Inflammatory macrophage treated with lipopolysaccharide for 1 hour (primary cell): Measurements from ENCODE around the gene DPY19L1.
"Not testable (repeated sequence)": the region's sequence is repeated elsewhere in the genome, so short reads cannot be mapped to it uniquely, and the experiment has no call there.

Experiments
- DNase-seq, 2 donors: peaks; one replicate each; pipeline ENCODE4 v3.0.0-alpha.2; 2020 to 2022

DPY19L1 gene

DNA sequence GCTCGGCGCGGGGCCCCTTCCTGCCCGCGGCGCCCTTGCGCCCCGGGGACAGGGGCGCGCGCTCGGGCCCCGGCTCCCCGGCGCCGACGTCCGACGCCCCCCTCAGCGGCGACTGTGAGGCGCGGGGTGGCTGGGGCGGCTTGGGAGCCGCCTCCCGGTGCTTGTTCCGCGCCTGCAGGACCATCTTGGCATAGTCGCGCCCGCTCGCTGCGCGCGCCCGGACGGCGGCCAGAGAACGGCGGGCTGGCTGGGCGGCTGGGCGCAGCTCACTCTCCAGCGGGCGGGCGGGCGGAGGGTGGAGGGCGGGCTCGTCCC, at the start of gene DPY19L1:
TSS of gene DPY19L1 (minus strand) at position 275 of the 315 bp plus-strand sequence. CDS start at position 184, 91 bp downstream.
- DNase-seq: no peak

DNA sequence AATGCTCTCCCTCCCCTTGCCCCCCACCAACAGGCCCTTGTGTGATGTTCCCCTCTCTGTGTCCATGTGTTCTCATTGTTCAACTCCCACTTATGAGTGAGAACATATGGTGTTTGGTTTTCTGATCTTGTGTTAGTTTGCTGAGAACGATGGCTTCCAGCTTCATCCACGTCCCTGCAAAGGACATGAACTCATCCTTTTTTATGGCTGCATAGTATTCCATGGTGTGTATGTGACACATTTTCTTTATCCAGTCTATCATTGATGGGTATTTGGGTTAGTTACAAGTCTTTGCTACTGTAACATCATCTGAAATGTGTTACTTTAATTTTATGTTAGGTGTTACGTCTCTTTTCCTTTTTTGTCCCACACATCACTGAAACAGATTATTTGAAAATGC, 42.2 kb upstream of the DPY19L1 start:
- not testable (repeated sequence) for DNase-seq

DNA sequence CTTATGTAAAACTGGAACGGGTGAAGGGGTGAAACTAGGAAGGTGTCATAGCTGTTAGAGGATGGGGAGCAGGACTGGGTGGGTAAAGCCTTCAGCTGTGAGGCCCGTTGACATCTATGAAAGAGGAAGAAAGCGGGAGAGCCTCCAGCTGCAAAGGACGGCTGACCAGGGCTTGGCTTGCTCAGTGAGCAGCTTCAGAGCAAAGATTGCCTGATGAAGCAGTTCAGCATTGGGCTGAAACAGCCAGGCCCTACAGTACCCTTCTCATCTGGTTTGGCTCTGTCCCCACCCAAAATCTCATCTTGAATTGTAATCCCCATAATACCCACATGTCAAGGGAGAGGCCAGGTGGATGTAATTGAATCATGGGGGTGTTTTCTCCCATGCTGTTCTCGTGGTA, 36.7 kb upstream of the DPY19L1 start:
- DNase-seq: not testable (repeated sequence)

DNA sequence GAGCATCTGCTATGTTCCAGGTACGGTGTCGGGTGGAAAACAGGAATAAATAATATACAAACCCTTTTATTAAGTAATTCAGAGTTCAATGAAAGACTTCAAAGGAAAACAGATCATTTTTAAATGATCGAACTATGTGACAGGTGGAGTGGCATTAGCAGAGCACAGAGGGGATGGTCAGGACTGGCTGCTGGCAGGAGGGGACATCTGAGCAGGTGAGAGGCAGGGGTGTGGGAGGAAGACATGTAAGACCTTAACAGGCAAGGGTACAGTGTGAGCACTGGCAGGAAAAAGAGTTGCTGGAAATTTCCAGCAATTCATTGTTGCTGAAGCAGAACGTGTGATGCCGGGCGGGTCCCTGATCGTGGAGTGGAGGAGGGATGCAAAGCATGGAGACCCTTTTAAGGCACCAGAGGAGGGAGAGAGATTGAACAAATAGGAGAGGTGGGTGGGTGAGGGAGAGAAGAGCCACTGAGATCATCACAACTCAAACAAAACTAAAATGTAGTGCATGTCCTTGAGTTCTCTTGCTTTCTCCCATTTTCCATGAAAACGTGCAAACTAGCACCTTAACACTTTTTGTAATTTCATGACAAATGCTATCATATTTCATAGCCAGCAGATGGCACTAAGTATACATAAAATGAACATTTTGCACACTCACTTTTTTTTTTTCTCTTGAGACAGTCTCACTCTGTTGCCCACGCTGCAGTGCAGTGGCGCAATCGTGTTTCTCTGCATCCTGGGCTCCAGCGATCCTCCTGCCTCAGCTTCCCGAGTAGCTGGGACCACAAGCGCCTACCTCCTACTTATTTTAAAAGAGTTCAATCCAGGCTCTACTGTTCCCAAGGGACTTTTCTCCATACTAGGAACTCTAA, 35.9 kb upstream of the DPY19L1 start:
- peak; percentile 34 to 61 for DNase-seq

DNA sequence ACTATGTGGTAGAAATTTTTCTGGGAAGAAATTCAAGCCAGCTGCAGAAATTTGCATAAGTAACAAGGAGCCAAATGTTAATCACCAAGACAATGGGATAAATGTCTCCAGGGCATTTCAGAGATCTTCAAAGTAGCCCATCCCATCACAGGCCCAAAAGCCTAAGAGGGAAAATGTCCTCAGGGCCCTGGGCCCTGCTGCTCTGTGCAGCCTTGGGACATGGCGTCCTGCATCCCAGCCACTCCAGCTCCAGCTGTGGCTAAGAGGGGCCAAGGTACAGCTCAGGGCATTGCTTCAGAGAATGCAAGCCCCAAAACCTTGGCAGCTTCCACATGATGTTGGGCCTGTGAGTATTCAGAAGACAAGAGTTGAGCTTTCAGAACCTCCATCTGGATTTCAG, 31.8 kb upstream of the DPY19L1 start:
- DNase-seq: not testable (repeated sequence)

DNA sequence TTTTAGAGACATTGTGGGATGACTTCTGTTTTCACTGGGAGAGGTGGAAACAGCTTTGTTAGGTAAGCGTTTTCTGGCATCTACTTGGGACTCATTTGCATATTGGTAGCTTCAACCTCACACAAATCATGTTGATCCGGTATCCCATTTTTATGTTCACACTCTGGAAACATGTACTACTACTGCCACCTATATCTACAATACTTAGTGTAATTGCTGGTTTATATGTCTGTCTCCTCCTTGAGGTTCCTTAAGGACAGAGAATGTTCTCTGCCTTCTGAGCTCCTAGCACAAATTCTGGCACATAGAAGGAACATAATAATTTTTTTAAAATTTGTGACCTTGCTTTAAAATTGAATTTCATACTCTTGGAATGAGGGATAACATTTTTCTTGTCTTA, 28.1 kb upstream of the DPY19L1 start:
- not testable (repeated sequence) for DNase-seq

DNA sequence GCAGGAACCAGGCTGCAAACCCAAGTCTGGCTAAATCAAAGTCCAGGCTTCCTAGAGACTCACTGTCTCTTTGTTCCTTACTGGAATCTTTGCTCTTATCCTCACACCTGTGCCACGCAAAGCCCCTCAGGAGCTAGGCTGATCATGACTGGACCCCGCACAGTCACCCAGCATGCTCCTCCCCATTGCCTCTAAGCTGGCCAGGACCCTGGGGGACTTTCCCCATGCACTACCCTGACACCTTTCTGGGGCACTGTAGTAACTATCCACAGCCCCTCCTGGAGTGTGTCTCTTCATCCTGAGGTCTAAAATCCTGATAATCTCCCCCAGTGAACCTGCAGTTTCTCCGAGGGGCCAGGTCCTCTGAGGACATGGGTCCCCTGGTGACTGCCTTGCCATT, 21.3 kb upstream of the DPY19L1 start:
- DNase-seq: not testable (repeated sequence)

DNA sequence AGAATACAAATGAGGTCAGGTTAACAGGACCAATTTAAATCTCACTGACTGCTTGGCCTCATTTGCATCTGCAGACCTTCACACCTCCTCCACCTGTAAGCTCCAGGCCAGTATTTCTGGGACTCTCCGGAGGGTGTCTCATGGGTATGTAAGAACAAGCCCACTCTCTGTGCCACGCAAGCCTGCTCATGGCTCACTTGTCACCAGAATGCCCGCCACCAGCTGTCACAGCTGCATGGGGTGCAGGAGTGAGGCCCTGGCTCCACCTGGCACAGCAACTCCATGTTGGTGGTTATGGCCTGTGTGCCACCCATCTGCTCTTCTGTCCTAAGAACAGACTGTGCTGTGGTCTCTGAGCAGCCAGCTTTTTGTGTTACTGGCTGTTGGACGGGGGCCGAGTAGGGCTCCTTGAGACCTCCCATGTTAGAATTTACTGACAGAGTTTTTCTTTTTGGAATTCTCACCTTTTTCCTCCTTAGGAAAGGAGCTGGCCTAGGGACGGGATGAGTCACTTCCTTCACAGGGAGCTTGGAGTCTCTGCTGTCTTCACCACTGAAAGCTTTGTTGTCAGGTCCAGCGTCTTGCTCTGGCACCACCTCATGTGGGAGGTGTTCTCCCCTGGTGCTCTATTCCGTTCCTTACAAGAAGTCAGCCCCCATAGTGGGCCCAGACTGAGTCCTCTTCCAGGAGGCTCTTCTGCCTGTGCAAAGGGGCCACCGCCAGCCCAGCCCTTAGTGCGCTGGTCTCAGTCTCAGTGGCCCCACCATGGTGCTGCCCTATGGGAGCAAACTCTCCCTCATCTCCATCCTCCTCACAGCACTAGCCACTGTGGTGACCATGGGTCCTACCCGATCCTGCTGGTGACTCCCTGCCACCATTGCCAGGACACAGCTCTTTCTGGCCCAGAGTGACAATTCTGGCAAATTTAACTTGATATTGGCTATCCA, 20.5 kb upstream of the DPY19L1 start:
- not testable (repeated sequence) for DNase-seq

DNA sequence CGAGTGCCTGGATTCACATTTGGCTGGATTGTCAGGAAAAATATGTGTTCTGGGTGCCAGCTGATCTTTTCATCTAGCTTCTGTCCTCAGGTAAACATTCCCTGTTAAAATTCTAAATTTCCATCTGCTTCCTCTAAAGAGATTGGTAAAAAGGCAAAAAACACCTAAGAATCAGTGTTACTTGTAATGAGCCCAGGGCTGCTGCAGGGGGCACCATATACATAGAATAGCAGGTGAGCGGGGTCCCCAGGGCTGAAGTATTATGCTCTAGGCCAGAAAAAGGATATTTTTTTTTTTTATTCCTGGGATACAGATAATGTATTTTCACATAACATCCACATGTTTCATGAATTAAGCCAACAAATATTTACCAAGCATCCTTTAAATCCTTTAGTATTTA, 18.4 kb upstream of the DPY19L1 start:
- not testable (repeated sequence) for DNase-seq

DNA sequence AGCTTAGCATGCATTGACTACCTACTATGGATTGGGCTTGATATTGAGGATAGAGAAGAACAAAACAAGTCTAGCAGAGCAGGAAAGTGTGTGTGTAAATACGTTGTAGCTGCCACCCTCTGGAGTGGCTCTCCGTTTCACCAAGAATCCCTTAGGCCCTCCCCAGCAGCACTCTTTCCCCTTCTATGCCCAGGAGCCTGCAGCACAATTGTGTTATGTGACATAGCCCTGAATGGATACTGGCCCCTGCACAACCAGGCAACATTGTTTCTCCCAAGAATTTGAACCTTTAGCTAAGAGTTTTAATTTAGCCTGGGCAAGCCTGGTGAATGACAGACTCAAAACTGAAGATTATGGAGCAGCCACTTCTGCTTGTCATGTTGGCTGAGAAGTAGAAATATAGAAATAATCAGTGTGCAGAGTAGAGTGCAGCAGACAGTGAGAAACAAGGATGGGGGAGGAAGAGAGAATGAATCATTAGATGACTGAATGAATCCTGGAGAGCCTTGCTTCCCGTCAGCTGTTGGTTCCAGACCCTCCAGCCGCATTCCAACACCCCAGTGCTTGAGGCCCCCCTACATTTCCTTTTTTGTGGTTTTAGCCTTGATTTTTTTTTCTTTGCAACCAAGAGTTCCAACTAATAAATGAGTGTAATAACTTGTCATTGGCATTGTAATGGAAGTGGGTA, 16.3 kb upstream of the DPY19L1 start:
- DNase-seq: not testable (repeated sequence)

DNA sequence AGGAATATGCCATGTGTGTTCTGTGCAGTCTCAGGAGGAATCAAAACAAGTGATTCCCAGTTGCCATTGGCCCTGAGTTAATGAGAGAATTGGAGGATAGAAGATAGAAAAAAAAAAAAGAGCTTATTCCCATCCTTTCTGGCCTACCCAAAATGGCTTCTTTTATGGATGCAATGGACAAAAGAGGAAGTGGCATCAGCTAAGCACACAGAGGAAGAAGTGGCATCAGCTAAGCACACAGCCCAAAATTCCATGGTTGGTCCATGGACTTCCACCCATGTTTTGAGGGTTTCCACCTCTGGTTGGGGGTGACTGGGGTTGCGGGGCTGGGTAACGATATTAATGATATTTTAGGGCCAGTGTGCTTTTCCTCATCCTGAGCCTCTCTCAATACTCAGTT, 11.1 kb upstream of the DPY19L1 start:
- DNase-seq: not testable (repeated sequence)

DNA sequence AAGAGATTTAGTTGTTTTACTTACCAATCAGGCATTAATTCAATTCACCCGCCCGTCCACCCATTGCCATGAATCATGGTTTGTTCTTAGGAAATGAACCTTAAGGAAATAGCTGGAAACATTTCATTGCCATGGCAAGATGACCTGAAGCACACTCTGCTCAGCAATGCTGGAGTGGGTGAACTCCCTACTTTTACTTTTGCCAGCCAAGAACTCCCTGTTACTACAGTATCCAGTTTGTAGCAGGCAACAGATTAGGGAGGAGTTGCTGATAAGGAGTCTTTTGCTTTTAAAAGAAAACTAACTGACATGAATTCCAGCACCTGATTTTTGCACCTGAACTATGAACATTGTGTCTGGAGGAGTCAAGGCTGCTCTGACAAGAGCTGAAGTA, 10.6 kb upstream of the DPY19L1 start:
- not testable (repeated sequence) for DNase-seq

DNA sequence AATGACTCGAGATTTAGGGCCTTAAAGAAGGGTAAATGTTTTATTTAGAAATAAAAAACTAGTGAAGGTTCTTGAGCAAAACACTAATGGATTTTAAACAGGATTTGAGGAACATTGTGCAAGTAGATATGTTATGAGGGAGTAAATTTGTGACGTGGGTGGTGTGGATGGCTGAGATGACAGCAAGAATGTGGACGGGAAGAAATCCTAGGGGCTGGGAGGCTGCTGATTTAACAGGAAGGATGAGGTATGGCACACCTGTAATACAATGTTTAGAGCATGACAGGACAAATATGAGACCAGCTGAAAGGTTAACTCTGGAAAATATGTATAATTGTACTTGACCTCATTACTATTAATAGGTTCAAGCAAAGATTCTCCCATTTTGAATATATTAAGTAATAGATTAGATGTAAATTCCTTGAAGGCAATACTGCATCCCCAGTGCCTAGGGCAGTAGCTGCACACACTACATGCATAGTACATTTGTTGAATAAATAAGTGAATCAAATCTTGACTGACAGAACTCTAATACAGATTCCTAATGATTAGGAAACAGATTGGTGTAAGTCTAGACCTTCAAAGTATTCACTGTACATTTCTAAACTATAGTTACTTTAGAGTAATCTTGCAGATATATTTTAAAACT, 10.1 kb upstream of the DPY19L1 start:
- not testable (repeated sequence) for DNase-seq

DNA sequence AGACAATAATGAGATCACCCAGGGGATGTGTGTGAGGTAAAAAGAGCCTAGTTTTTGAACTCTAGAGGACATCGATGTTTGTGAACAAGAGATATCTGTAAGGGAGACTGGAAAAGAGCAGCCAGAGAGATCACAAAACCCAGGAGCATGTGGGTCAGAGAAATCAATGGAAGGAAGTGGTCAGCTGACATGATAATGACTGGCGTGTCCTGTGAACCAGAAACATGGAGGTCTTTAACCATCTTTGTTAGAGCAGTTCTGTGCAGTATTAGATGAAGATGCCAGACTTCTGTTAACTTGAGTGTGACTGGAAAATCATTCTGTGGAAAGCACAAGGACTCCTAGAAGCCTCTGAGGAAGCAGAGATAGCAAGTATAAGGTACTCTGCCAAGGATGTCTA, 6.0 kb upstream of the DPY19L1 start:
- DNase-seq: not testable (repeated sequence)

DNA sequence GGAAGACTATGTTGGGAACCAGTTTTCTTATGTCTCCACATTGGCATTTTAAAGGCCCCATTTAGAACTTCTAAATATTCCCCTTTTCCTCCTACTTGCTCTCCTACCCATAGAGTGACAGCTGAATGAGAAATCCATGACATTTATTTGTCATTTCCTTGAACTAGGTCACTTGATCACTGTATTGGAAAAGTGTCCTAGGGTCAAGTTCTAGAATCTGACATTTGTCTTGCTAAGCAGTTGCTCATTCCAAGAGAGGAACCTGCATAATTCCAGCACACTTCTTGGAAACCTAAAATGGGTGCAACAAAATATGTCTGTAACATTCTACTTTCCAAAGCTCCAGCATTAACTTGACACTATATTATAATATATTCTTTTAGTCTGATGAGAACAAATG, 3.6 kb upstream of the DPY19L1 start:
- DNase-seq: no peak

DNA sequence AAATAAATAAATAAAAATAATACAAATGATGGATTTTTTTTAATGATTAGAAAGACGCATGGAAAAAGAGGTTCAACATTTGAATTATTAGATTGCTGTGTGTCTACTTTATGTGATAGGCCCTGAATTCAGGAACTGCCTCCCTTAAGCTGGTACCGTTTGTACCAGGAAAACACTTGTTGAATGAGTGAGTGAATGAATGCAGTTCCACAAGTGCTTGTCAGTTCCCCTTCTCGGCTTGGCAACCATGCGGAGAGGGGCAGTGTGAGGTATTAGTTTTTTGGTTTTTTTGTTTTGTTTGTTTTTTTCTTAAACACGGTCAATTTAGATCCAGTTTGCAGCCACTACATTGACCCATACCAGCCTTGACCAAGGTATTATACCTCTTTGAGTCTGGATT, 2.1 kb upstream of the DPY19L1 start:
- no peak for DNase-seq

DNA sequence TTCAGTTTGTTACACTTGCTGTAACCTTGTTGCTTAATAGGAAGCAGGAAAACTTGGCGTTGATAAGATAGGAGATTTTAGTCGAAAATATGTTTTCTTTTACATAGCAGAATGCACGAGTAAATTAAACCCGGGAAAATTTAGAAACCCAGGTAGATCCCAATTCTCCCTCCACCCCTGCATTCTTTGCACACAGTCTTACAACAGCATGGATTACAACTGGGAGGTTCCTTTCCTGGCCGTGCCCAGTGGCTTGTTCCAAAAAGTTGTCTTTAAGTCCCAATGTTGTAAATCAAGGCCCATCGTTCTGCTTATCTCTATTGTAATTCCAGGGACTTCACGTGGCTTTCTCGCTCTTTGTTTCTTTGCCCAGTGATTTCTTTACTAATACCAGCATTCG, 1.1 kb upstream of the DPY19L1 start:
- no peak for DNase-seq

DNA sequence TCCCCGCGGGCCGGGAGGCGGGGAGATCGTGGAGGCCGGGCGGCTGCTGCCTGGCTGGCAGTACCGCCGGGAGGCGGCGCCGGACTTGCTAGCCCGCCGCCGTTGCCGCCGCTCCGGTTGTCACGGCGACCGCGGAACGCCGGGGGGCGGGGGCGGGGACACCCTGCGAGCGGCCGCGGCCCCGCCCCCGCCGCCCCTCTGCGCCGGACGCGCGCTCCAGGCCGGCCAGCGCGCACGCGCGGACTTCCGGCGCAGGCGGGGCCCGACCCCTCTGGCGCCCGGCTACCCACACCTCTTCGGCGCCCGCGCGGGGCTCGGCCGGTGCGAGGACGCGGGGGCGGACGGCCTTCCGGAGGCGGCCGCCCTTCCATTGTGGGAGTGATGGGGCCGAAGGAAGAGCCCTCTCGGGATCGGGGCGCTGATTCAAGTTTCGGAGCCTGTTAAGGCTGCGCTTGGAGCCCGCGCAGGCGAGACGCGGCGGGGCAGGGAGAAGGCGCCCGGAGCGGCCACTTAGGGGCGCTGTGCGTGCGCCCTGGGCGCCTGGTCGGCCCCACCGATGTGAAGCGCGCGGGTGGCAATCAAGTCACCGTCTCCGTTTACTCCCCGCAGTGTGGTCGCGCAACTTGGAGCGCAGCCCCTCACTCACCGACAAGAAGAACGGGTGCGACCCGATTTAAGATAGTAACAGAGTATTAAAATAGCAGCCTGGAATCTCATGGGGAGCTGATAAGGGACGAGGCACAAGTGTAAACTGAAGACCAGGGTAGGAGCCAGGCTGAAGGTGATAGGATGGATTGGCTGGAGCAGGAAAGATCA, 449 bp upstream of the DPY19L1 start:
- DNase-seq: peak; percentile 88 to 90

DNA sequence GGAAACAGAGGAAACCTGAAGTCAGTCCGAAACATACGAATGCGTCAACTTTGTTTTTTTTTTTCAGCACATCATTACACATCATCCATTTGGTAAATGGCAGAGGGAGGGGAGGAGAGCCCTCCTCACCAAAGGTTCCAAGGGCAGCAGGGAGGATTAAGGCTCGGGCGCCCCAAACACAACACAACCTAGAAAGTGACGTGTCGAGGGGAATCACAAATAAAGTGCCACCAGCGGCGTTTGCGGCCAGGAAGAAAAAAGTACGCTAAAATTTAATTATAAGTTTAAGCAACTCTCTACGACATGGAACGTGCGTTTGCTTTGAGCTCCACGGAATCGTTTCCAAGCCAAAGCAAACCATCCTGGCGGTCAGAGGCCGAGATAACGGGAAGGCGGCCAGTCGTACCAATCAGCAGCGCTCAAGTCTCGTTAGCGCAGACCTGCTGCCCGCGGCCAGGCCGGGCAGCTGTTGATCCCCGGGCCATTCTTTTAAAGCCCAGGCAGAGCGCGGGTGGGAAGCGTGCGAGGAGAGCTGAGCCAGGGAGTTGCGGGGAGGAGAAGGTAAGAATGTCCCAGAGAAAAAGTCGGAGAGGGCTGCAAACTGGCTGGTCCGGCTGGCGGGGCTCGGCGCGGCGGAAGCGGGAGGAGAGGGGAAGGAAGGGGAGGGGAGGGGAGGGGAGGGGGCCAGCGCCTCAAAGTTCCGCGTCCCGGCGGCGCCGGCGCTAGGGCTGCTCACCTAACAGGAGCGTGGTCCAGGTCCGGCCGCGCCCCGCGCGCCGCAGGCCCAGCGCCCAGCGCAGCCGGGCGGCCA, 719 bp downstream of the DPY19L1 start:
- peak; percentile 17 to 28 for DNase-seq

DNA sequence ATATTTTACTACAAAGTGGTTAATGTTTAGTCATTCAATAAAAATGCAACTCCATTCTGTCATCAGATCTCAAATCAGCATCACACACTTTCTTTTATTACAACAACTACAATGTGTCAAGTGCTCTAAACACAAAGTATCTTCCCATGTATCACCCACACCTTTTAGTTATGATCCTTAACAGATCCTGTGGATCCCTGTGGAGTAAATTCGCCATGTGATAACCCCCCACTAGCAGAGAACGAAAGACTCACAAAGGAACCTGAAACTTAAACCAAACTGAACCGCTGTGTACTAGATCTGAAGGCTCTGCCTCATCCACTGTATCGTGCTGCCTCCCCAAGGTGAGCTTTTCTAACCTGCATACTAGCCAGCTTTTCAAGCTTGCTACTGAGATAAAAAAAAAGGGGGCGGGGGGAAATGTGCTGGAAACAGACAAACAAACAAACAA, 1.7 kb downstream of the DPY19L1 start:
- no peak for DNase-seq

DNA sequence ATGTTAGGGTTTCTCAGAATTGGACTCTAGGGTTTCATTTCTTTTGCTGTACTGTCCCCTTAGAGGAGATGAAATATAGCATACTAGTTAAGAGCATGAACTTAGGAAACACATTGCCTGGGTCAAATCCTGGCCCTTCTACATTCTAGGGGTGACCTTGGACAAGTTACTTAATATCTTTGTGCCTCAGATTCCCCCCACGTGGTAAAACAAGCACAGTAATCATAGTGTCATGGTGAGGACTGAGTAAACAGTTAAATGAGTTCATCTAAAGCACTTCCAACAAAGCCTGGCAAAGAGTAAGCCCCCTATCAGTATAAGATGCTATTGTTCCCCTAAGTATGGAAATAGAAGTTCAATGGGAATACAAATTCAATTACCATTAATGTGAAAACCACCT, 5.1 kb downstream of the DPY19L1 start:
- DNase-seq: no peak
